Neural cell (in vitro differentiated cells): ENCODE data around the gene FRMD4A. TPM values are rescaled to one million over a fixed set of nuclear protein-coding genes. Genes with fewer than 3 reads are reported as not detected.

Experiments
- H2AFZ ChIP-seq: fragments of 200-600, 300-800 bp; sonication (generic), shearing (Covaris generic); 2 replicates; pipeline ENCODE4 v1.6.0; 2014; ENCODE audit warnings: low read depth, mild to moderate bottlenecking, antibody characterized with exemption, low read length, moderate library complexity
- H3F3A ChIP-seq: fragments of 200-600 bp; shearing (Covaris generic); 2 replicates; pipeline ENCODE4 v1.6.1; 2016; ENCODE audit warnings: mild to moderate bottlenecking, moderate library complexity, mixed read lengths, antibody characterized with exemption, low read length; ENCODE audit not compliant: insufficient read depth, poor library complexity, severe bottlenecking
- H3K27ac ChIP-seq: fragments of 200-600, 300-800 bp; sonication (generic), shearing (Covaris generic); 2 replicates; pipeline ENCODE4 v1.5.1; 2014; ENCODE audit warnings: mild to moderate bottlenecking, low read length, moderate library complexity
- H3K27me3 ChIP-seq: fragments of 300-800, 200-600 bp; sonication (generic), shearing (Covaris generic); 2 replicates; pipeline ENCODE4 v1.6.0; 2014; ENCODE audit warnings: mild to moderate bottlenecking, low read depth, low read length, moderate library complexity; ENCODE audit not compliant: insufficient read depth
- H3K36me3 ChIP-seq: fragments of 300-800, 200-600 bp; sonication (generic), shearing (Covaris generic); 2 replicates; pipeline ENCODE4 v1.5.1; 2014; ENCODE audit warnings: mild to moderate bottlenecking, antibody characterized with exemption, low read length, moderate library complexity; ENCODE audit not compliant: insufficient read depth
- H3K4me2 ChIP-seq: fragments of 300-800, 200-600 bp; sonication (generic), shearing (Covaris generic); 2 replicates; pipeline ENCODE4 v1.6.0; 2014; ENCODE audit warnings: mild to moderate bottlenecking, low read length
- H3K4me3 ChIP-seq: fragments of 300-800, 200-600 bp; sonication (generic), shearing (Covaris generic); 2 replicates; pipeline ENCODE4 v1.5.1; 2014; ENCODE audit warnings: mild to moderate bottlenecking, low read length, moderate library complexity
- H3K79me2 ChIP-seq: fragments of 200-600 bp; shearing (Covaris generic); replicated peaks from 2 replicates; pipeline ENCODE4 v1.6.0; 2014; ENCODE audit warnings: mild to moderate bottlenecking, low read length, moderate library complexity; ENCODE audit not compliant: insufficient read depth
- H3K9ac ChIP-seq: fragments of 300-800, 200-600 bp; sonication (generic), shearing (Covaris generic); 2 replicates; pipeline ENCODE4 v1.6.1; 2016; ENCODE audit warnings: mild to moderate bottlenecking, low read length, mixed read lengths
- H3K9me2 ChIP-seq: fragments of 200-600 bp; shearing (Covaris generic); 2 replicates; pipeline ENCODE4 v1.6.1; 2016; ENCODE audit warnings: mild to moderate bottlenecking, low read length, mixed read lengths; ENCODE audit not compliant: insufficient read depth
- H3K9me3 ChIP-seq: fragments of 200-600, 300-800 bp; sonication (generic), shearing (Covaris generic); 2 replicates; pipeline ENCODE4 v1.6.1; 2016; ENCODE audit warnings: mild to moderate bottlenecking, mixed run types, low read length, moderate library complexity, mixed read lengths
- H4K20me1 ChIP-seq: fragments of 200-600 bp; shearing (Covaris generic); 2 replicates; pipeline ENCODE4 v1.6.1; 2016; ENCODE audit warnings: mild to moderate bottlenecking, mixed run types; ENCODE audit not compliant: insufficient read depth
- CTCF ChIP-seq: fragments of 450-650 bp; IDR thresholded peaks from 2 replicates; pipeline ENCODE4 v1.5.1; 2014; ENCODE audit warnings: antibody characterized with exemption, mild to moderate bottlenecking, moderate library complexity; ENCODE audit not compliant: poor library complexity, severe bottlenecking
- EP300 ChIP-seq: fragments of 450-650 bp; conservative IDR thresholded peaks from 2 replicates; pipeline ENCODE4 v1.6.1; 2014; ENCODE audit warnings: antibody characterized with exemption, mild to moderate bottlenecking, moderate library complexity; ENCODE audit not compliant: poor library complexity, severe bottlenecking
- EZH2 ChIP-seq: fragments of 200-600, 300-800 bp; shearing (Covaris generic), sonication (generic); IDR thresholded peaks from 2 replicates; pipeline ENCODE4 v1.6.1; 2014; ENCODE audit warnings: antibody characterized with exemption, low read length, borderline replicate concordance, mild to moderate bottlenecking; ENCODE audit not compliant: insufficient read depth, poor library complexity, severe bottlenecking
- MXI1 ChIP-seq: fragments of 450-650 bp; conservative IDR thresholded peaks from 2 replicates; pipeline ENCODE4 v1.6.1; 2014; ENCODE audit warnings: antibody characterized with exemption, mild to moderate bottlenecking; ENCODE audit not compliant: poor library complexity, severe bottlenecking
- POLR2AphosphoS5 ChIP-seq: IDR thresholded peaks from 2 replicates; pipeline ENCODE4 v1.6.1; 2012
- RAD21 ChIP-seq: fragments of 450-650 bp; conservative IDR thresholded peaks from 2 replicates; pipeline ENCODE4 v1.6.1; 2014; ENCODE audit warnings: antibody characterized with exemption, mild to moderate bottlenecking, moderate library complexity
- SMC3 ChIP-seq: fragments of 450-650 bp; conservative IDR thresholded peaks from 2 replicates; pipeline ENCODE4 v1.6.1; 2014; ENCODE audit warnings: antibody characterized with exemption, mild to moderate bottlenecking, moderate library complexity; ENCODE audit not compliant: poor library complexity
- TAF1 ChIP-seq: IDR thresholded peaks from 2 replicates; pipeline ENCODE4 v1.6.1; 2012; ENCODE audit warnings: low read depth
- polyA plus RNA-seq: library from polyadenylated mRNA; depleted of rRNA; stranded (reverse); fragments of >200 nt; gene quantifications from 2 replicates; pipeline ENCODE4 v1.2.3, GENCODE V29; 2014
- TF ChIP-seq, protein P1 (sequence below): IDR thresholded peaks from 2 replicates; pipeline ENCODE4 v1.6.1; 2012; ENCODE audit warnings: borderline replicate concordance

Gene FRMD4A
- polyA plus RNA-seq, 1 donor from 2014 or later, result 36.5 TPM

DNA sequence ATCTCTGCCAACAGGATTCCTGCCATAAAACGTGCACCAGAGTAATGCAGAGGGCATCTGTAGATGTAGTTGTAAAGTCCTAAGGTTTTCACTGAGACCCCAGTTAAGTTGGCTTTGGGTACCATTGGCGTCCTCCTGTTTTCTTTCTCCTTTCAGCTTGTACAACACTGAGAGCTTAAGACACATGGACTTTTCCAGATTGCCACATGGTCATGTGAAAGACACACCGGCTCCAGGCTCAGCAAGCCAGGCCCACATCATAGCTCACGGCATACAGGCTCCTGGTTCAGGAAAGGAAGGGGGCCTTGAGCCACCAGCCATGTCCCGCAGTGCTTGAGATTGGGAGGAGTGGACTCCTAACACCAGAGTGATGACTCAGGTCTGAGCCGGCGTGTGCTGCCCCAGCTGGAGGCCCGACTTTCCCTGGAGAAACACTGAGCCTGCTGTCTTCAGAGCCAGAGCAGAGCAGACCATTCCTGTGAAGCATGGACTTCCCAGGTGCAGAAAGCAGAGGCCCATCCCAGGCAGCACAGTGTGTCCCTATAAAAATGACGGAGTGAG is 491.2 kb downstream of the FRMD4A start:
- no peak for TF ChIP-seq MXI1
- TF ChIP-seq TAF1, result no peak
- no peaks in the 10 kb centered on the region for H3K9me2 ChIP-seq
- H3K9ac ChIP-seq, result no peak overlapping the region
- no peaks in the 10 kb centered on the region for H3F3A ChIP-seq
- no peak overlapping the region for H3K27ac ChIP-seq
- H4K20me1 ChIP-seq, result no peaks in the 10 kb centered on the region
- no peak overlapping the region for H3K4me2 ChIP-seq
- no peaks in the 10 kb centered on the region for H3K27me3 ChIP-seq
- H3K79me2 ChIP-seq, result peaks cover 2% of the 10 kb centered on the region
- H2AFZ ChIP-seq, result no peak overlapping the region
- H3K9me3 ChIP-seq, result no peaks in the 10 kb centered on the region
- H3K4me3 ChIP-seq, result no peak overlapping the region
- no peaks in the 10 kb centered on the region for H3K36me3 ChIP-seq

GRCh38 chr10:13839030-13839429 is 491.7 kb downstream of the FRMD4A start:
- Histone ChIP-seq H3F3A (no peaks in the 10 kb centered on the region), H3K27ac (no peak overlapping the region), H3K9me3 (no peaks in the 10 kb centered on the region), H3K9me2 (no peaks in the 10 kb centered on the region), H3K79me2 (peaks cover 2% of the 10 kb centered on the region), H4K20me1 (no peaks in the 10 kb centered on the region), H3K27me3 (no peaks in the 10 kb centered on the region), H3K4me2 (no peak overlapping the region), H3K4me3 (no peak overlapping the region), H3K9ac (no peak overlapping the region), H3K36me3 (no peaks in the 10 kb centered on the region), H2AFZ (no peak overlapping the region)
- no peak for TF ChIP-seq CTCF
- no peak for TF ChIP-seq SMC3
- no peak for TF ChIP-seq POLR2AphosphoS5
- TF ChIP-seq TAF1, result no peak
- TF ChIP-seq RAD21, result no peak
- no peak for TF ChIP-seq EP300
- TF ChIP-seq MXI1, result no peak
- TF ChIP-seq, protein P1, sequence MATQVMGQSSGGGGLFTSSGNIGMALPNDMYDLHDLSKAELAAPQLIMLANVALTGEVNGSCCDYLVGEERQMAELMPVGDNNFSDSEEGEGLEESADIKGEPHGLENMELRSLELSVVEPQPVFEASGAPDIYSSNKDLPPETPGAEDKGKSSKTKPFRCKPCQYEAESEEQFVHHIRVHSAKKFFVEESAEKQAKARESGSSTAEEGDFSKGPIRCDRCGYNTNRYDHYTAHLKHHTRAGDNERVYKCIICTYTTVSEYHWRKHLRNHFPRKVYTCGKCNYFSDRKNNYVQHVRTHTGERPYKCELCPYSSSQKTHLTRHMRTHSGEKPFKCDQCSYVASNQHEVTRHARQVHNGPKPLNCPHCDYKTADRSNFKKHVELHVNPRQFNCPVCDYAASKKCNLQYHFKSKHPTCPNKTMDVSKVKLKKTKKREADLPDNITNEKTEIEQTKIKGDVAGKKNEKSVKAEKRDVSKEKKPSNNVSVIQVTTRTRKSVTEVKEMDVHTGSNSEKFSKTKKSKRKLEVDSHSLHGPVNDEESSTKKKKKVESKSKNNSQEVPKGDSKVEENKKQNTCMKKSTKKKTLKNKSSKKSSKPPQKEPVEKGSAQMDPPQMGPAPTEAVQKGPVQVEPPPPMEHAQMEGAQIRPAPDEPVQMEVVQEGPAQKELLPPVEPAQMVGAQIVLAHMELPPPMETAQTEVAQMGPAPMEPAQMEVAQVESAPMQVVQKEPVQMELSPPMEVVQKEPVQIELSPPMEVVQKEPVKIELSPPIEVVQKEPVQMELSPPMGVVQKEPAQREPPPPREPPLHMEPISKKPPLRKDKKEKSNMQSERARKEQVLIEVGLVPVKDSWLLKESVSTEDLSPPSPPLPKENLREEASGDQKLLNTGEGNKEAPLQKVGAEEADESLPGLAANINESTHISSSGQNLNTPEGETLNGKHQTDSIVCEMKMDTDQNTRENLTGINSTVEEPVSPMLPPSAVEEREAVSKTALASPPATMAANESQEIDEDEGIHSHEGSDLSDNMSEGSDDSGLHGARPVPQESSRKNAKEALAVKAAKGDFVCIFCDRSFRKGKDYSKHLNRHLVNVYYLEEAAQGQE, result no peak
- TF ChIP-seq EZH2, result no peak

DNA sequence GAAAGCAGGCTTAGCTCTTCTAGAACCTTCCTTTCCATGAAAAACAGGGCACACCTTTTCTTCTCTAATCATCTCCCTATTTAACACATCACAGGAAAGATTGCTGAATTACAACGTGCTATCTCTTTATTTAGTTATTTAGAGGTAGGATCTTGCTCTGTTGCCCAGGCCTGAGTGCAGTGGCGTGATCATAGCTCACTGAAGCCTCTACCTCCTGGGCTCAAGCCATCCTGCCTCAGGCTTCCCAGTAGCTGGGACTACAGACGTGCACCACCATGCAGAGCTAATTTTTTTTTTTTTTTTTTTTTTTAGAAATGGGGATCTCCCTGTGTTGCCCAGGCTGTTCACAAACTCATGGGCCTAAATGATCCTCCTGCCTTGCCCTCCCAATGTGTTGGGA is 492.8 kb downstream of the FRMD4A start:
- Histone ChIP-seq H2AFZ (no peak overlapping the region), H3K9ac (no peak overlapping the region), H3K79me2 (peaks cover 2% of the 10 kb centered on the region), H3K36me3 (no peaks in the 10 kb centered on the region), H3K4me3 (no peak overlapping the region), H3K9me2 (no peaks in the 10 kb centered on the region), H4K20me1 (no peaks in the 10 kb centered on the region), H3K27ac (no peak overlapping the region), H3K9me3 (no peaks in the 10 kb centered on the region), H3F3A (no peaks in the 10 kb centered on the region), H3K27me3 (no peaks in the 10 kb centered on the region), H3K4me2 (no peak overlapping the region)
- TF ChIP-seq POLR2AphosphoS5 (no peak), TAF1 (no peak), CTCF (no peak), EP300 (no peak), RAD21 (no peak), EZH2 (no peak), MXI1 (no peak), SMC3 (no peak)
